ENCODE data around the gene MRPL49. TPM values are rescaled to one million over a fixed set of nuclear protein-coding genes. Genes with fewer than 3 reads are reported as not detected.

Gene MRPL49
- 68.9 to 78.3 TPM (median 73.3 TPM) in 5 replicates for total RNA-seq (2022; extraction: Qiagen RNA extraction; ENCODE audit: low read depth)

GRCh38 chr11:65121865-65122696 is at the start of gene MRPL49, which contains the start of gene FAU:
Gene MRPL49 (plus strand): TSS chr11:65122321. CDS start chr11:65122347, 26 bp downstream.
Gene FAU (minus strand): TSS chr11:65122134. CDS start chr11:65121813, 321 bp downstream.

GRCh38 chr11:65083834-65084597 is 38.1 kb upstream of the MRPL49 start, which contains the start of the genes CDCA5 and ZFPL1:
Gene CDCA5 (minus strand): TSS chr11:65084040. CDS start chr11:65083978, 62 bp downstream.
Gene ZFPL1 (plus strand): TSS chr11:65084222. CDS start chr11:65084699, 477 bp downstream.

DNA sequence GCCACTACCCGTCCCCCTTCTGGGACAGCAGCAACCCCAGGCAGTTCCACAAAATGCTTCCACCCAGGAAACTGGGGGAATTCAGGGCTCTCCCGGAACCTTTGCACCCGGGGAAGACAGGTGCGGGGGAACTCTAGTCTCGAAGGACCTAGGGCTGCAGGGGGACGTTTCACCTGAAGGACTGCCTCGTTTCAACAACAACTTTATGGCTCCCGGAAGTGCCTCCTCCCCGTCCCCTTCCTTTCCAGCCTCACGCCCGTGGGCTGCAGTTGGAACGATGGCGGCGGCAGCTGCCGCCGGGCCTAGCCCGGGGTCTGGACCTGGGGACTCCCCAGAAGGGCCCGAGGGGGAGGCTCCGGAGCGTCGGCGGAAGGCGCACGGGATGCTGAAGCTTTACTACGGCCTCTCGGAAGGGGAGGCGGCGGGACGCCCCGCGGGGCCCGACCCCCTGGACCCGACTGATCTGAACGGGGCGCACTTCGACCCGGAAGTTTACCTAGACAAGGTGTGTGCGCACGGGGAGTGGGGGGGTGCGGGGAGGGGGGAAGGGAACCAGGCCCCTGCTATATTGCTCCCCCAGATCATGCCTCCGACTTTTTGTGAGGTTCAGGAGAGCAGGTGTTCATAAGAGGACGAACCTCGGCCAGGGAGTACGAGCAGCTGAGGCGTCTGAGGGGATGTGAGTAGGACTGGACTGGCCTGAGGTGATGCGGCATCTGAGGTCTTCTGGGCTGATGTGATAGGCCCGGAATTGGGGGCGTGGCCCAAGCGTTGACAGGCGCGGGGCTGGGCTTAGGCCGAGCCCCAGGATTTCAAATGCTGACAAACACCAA is 25.9 kb upstream of the MRPL49 start, which contains the start of gene VPS51:
Gene VPS51 (plus strand): TSS at position 241 of the 833 bp plus-strand sequence. CDS start 37 bp downstream, at position 278.

DNA sequence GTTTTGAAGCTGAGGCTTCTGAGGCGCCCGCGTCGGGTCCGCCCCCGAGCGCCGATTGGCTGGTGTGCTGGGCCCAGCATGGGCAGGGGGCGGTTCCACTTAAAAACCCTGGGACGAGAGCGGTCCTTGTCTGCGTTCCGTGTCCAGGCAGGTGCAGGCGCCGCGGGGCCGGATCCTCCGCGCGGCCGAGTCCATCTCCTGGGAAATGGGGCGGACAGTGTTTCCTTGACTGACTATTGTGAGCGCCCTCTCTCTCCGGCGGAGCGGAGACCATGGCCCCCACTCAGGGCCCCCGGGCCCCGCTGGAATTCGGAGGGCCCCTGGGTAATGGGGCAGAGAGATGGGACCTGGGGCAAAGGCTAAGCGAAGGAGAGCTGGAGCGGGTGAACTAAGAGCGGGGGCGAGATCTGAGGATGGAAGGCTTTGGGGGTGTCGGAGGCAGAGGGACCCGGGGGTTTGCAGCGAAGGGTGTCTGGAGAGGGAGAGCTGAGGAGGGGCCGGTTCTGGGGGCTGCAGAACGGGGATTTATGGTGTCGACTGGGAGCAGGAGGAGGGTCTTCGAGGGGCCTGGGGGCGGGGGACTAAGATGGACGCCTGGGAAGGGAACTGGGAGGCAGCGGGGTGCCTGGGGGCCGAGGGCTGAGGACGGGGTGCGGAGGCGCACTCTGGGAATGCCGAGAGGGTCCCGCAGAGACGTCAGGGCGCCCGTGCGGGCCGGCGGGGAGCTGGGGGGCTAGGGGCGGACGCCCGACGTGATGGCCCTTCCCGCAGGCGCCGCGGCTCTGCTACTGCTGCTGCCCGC is 10.2 kb upstream of the MRPL49 start, which contains the start of gene TM7SF2:
Gene TM7SF2 (plus strand): TSS at position 129 of the 802 bp plus-strand sequence. CDS start 144 bp downstream, at position 273.

DNA sequence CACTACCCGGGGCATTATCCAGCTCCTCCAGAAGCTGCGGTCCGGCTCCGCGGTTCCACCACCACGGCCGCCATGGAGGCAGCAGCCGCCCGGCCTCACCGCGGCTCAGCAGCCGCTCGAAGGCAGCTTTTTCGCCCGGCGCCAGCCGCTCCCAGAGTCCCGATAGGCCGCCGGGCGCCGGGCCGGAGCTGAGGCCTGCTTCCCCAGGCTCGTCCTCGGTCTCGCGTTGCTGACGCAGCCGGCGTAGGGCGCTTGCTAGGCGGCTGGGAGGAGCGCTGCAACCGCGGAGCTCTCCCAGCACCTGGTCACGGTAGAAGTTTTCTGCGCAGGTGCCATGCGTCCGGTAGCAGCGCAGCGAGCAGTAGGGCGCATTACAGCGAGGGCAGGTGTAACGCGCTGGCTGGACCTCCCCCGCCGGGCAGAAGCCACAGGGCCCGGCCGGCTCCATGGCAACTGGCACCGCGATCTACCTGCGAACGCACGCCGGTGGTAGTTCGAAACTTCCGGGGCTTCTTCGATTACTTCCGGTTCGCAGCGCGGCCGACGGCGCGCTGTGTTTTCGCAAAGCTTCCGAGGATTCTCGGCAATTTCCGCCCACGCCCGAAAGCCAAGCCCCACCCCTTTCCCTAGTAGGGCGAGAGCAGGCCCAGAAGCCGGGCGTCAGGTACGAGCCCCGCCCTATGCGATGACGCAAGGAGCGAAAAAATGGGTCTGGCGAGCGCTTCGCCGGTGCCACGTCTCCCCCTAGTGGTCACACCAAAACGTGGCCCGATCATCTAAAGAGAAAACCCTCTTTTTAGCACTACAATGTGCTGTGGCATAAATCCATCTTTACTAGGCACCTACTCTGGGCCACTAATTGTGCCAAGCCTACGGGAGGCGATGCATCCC is 4.7 kb upstream of the MRPL49 start, which contains the start of gene ZNHIT2:
Gene ZNHIT2 (minus strand): TSS at position 496 of the 891 bp plus-strand sequence. CDS start 48 bp downstream, at position 448.

DNA sequence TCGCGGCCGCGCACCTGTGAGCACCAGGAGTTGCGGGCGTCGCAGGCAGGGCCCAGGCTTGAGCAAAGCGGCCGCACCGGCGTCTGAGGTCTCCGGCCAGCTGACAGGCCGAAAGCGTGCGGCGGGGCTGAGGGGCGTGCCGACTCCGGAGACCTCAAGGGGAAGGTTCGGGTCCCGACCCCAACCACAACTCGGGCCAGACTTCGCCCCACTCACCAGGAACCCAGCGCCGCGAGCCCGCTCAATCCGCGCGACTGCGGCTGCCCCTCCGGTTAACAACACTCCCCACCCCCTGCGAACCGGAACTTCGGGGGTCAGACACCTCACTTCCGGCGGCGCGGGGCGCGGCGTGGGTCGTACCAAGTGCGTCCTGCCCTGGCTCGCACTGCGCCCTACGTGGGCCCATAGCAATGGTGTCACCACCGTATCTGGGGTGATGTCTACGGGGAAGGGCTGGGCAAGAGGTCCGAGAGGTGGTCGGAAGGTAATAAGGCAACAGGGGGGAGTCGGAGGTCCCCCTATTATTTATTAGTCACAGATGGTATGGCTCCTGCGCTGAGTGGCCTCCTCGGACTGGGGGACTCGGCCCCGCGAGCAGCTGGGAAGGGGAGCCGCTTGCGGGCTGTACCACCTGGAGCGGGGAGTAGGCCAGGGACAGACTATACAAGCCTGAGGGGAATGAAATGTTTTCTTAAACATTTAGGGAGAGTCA is 12.3 kb downstream of the MRPL49 start, which contains the start of gene SYVN1:
Gene SYVN1 (minus strand): TSS at position 280 of the 712 bp plus-strand sequence. CDS start 918 bp downstream, outside the sequence.

DNA sequence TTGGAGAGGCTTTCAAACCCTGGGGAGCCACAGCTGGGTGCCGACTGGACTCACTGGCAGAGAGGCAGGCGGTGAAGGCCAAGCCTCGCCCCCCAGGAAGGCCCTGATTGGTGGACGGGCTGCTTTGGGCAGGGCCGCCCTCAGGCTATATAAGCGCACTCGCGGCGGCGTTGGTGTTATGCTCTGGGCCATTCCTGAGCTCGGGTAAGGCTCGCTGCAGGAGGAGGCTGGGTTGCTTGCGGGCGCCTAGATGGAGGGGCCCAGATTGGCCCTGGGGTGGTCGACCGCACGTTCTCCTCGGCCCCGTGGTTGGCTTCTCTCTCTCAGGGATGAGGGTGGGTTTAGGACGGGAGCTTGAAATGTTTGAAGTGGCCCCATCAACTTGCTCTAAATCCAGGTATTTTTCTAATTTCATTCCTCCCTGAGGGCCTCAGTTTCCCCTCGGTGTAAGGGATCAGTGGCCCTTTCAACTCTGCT is 48.0 kb downstream of the MRPL49 start, which contains the start of gene SPDYC:
Gene SPDYC (plus strand): TSS at position 176 of the 477 bp plus-strand sequence. CDS start 1,125 bp downstream, outside the sequence.

Other genes starting within 250 kb of the MRPL49 start
- 104 to 140 TPM (median 129 TPM) in 5 replicates for gene EHD1, start 243.7 kb upstream of the MRPL49 start, total RNA-seq (2022; extraction: Qiagen RNA extraction; ENCODE audit: low read depth)
- 12.9 to 22.4 TPM (median 20.8 TPM) in 5 replicates for gene ATG2A, start 205.1 kb upstream of the MRPL49 start, total RNA-seq (2022; extraction: Qiagen RNA extraction; ENCODE audit: low read depth)
- gene PPP2R5B, start 197.6 kb upstream of the MRPL49 start, total RNA-seq (2022; extraction: Qiagen RNA extraction; ENCODE audit: low read depth) = 3.6 to 6.2 TPM (median 4.2 TPM) in 5 replicates
- not detected in 5 replicates for gene GPHA2, start 186.4 kb upstream of the MRPL49 start, total RNA-seq (2022; extraction: Qiagen RNA extraction; ENCODE audit: low read depth)
- not detected in 5 replicates for gene MAJIN, start 150.2 kb upstream of the MRPL49 start, total RNA-seq (2022; extraction: Qiagen RNA extraction; ENCODE audit: low read depth)
- gene BATF2, start 125.3 kb upstream of the MRPL49 start, total RNA-seq (2022; extraction: Qiagen RNA extraction; ENCODE audit: low read depth) = 0.61 to 1.3 TPM (median 0.67 TPM) in 5 replicates
- 157 to 200 TPM (median 182 TPM) in 5 replicates for gene ARL2, start 108.2 kb upstream of the MRPL49 start, total RNA-seq (2022; extraction: Qiagen RNA extraction; ENCODE audit: low read depth)
- gene SNX15, start 94.9 kb upstream of the MRPL49 start, total RNA-seq (2022; extraction: Qiagen RNA extraction; ENCODE audit: low read depth) = 20.2 to 23.7 TPM (median 21.5 TPM) in 5 replicates
- gene SAC3D1, start 81.1 kb upstream of the MRPL49 start, total RNA-seq (2022; extraction: Qiagen RNA extraction; ENCODE audit: low read depth) = 33.6 to 55.1 TPM (median 50.9 TPM) in 5 replicates
- not detected in 5 replicates for gene NAALADL1, start 63.8 kb upstream of the MRPL49 start, total RNA-seq (2022; extraction: Qiagen RNA extraction; ENCODE audit: low read depth)
- 56.3 to 73.2 TPM (median 69.6 TPM) in 5 replicates for gene CDCA5, start 38.3 kb upstream of the MRPL49 start, total RNA-seq (2022; extraction: Qiagen RNA extraction; ENCODE audit: low read depth)
- gene ZFPL1, start 38.1 kb upstream of the MRPL49 start, total RNA-seq (2022; extraction: Qiagen RNA extraction; ENCODE audit: low read depth) = 30.8 to 34.6 TPM (median 33.1 TPM) in 5 replicates
- 50.2 to 54.5 TPM (median 53.0 TPM) in 5 replicates for gene VPS51, start 26.1 kb upstream of the MRPL49 start, total RNA-seq (2022; extraction: Qiagen RNA extraction; ENCODE audit: low read depth)
- 5.3 to 6.8 TPM (median 5.5 TPM) in 5 replicates for gene TM7SF2, start 10.4 kb upstream of the MRPL49 start, total RNA-seq (2022; extraction: Qiagen RNA extraction; ENCODE audit: low read depth)
- 14.6 to 23.2 TPM (median 21.6 TPM) in 5 replicates for gene ZNHIT2, start 4.6 kb upstream of the MRPL49 start, total RNA-seq (2022; extraction: Qiagen RNA extraction; ENCODE audit: low read depth)
- gene FAU, start 187 bp upstream of the MRPL49 start, total RNA-seq (2022; extraction: Qiagen RNA extraction; ENCODE audit: low read depth) = 887 to 1,065 TPM (median 962 TPM) in 5 replicates
- gene SYVN1, start 12.2 kb downstream of the MRPL49 start, total RNA-seq (2022; extraction: Qiagen RNA extraction; ENCODE audit: low read depth) = 30.3 to 41.2 TPM (median 40.5 TPM) in 5 replicates
- gene SPDYC, start 47.9 kb downstream of the MRPL49 start, total RNA-seq (2022; extraction: Qiagen RNA extraction; ENCODE audit: low read depth) = not detected in 5 replicates
- gene CAPN1, start 59.6 kb downstream of the MRPL49 start, total RNA-seq (2022; extraction: Qiagen RNA extraction; ENCODE audit: low read depth) = 94.0 to 119 TPM (median 113 TPM) in 5 replicates
- 11.8 to 20.5 TPM (median 13.7 TPM) in 5 replicates for gene POLA2, start 139.6 kb downstream of the MRPL49 start, total RNA-seq (2022; extraction: Qiagen RNA extraction; ENCODE audit: low read depth)
- 17.3 to 23.6 TPM (median 20.1 TPM) in 5 replicates for gene CDC42EP2, start 192.5 kb downstream of the MRPL49 start, total RNA-seq (2022; extraction: Qiagen RNA extraction; ENCODE audit: low read depth)
- 37.7 to 44.3 TPM (median 39.7 TPM) in 5 replicates for gene DPF2, start 211.5 kb downstream of the MRPL49 start, total RNA-seq (2022; extraction: Qiagen RNA extraction; ENCODE audit: low read depth)
- gene TIGD3, start 232.4 kb downstream of the MRPL49 start, total RNA-seq (2022; extraction: Qiagen RNA extraction; ENCODE audit: low read depth) = 0.40 to 0.94 TPM (median 0.87 TPM) in 5 replicates